ENCODE measurements around the gene SPRYD3. TPM values are rescaled to one million over a fixed set of nuclear protein-coding genes. Genes with fewer than 3 reads are reported as not detected.

The SPRYD3 gene
- total and polyA plus RNA-seq, 8 donors = 25.7 to 47.2 (median 38.4) TPM

GRCh38 chr12:53074283-53074998 lies 4.7 kb downstream of the SPRYD3 start:
- no peak overlapping the region for H3K4me3 ChIP-seq
- FAIRE-seq = no peak
- intact Hi-C loops (cut with DNase I) = no loop called here
- TF ChIP-seq, protein P1, sequence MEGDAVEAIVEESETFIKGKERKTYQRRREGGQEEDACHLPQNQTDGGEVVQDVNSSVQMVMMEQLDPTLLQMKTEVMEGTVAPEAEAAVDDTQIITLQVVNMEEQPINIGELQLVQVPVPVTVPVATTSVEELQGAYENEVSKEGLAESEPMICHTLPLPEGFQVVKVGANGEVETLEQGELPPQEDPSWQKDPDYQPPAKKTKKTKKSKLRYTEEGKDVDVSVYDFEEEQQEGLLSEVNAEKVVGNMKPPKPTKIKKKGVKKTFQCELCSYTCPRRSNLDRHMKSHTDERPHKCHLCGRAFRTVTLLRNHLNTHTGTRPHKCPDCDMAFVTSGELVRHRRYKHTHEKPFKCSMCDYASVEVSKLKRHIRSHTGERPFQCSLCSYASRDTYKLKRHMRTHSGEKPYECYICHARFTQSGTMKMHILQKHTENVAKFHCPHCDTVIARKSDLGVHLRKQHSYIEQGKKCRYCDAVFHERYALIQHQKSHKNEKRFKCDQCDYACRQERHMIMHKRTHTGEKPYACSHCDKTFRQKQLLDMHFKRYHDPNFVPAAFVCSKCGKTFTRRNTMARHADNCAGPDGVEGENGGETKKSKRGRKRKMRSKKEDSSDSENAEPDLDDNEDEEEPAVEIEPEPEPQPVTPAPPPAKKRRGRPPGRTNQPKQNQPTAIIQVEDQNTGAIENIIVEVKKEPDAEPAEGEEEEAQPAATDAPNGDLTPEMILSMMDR (IDR thresholded peaks at IDR 0.05) = no peak
- no peaks in the 10 kb centered on the region for H3K27me3 ChIP-seq
- no peak overlapping the region for H3K27ac ChIP-seq
- no peak for ATAC-seq
- DNase-seq = peak in 2 of 6 donors; percentile 15 to 50
- peaks cover 6 to 30% (median 18%) of the 10 kb centered on the region in 3 donors for H3K4me1 ChIP-seq
- WGBS, 2 donors = 83 to 85% methylated on average over 11 of the region's 11 CpGs
- H3K9me3 ChIP-seq = no peaks in the 10 kb centered on the region
- H3K36me3 ChIP-seq = peaks cover 0 to 31% (median 8%) of the 10 kb centered on the region in 3 donors

GRCh38 chr12:53073881-53074280 lies 5.3 kb downstream of the SPRYD3 start:
- intact Hi-C loops (cut with DNase I) = no loop called here
- WGBS, 2 donors = 41 to 52% methylated on average over 6 of the region's 6 CpGs
- H3K27me3 ChIP-seq = no peaks in the 10 kb centered on the region
- H3K36me3 ChIP-seq = peaks cover 0 to 31% (median 8%) of the 10 kb centered on the region in 3 donors
- peaks cover 6 to 30% (median 18%) of the 10 kb centered on the region in 3 donors for H3K4me1 ChIP-seq
- peak in 1 of 6 donors; percentile 19 for DNase-seq
- TF ChIP-seq, protein P1 (IDR thresholded peaks at IDR 0.05) = no peak
- H3K4me3 ChIP-seq = no peak overlapping the region
- no peak overlapping the region for H3K27ac ChIP-seq
- no peak for FAIRE-seq
- ATAC-seq = peak in 3 of 4 donors; percentile 32 to 60 (median 54)
- H3K9me3 ChIP-seq = no peaks in the 10 kb centered on the region

- TF ChIP-seq, protein P1 (IDR thresholded peaks at IDR 0.05) = no peak
- H3K36me3 ChIP-seq = peaks cover 0 to 31% (median 8%) of the 10 kb centered on the region in 3 donors
- no peaks in the 10 kb centered on the region for H3K27me3 ChIP-seq
- WGBS, 2 donors = 76 to 87% methylated on average over 11 of the region's 11 CpGs
- FAIRE-seq (no peak), DNase-seq (peak in 4 of 6 donors; percentile 17 to 53 (median 38)), ATAC-seq (peak in 1 of 4 donors; percentile 4)
- no peak overlapping the region for H3K27ac ChIP-seq
- intact Hi-C loops (cut with DNase I) = no loop called here
- peaks cover 0 to 12% (median 2%) of the 10 kb centered on the region in 3 donors for H3K4me1 ChIP-seq
- no peak overlapping the region for H3K4me3 ChIP-seq
- no peaks in the 10 kb centered on the region for H3K9me3 ChIP-seq
Measured at GRCh38 chr12:53071591-53072551, 7.3 kb downstream of the SPRYD3 start.

- 83 to 88% methylated on average over 7 of the region's 7 CpGs for WGBS, 2 donors
- Histone ChIP-seq H3K4me1 (peaks cover 0 to 8% (median 0%) of the 10 kb centered on the region in 3 donors), H3K27me3 (no peaks in the 10 kb centered on the region), H3K9me3 (no peaks in the 10 kb centered on the region), H3K27ac (no peak overlapping the region), H3K4me3 (no peak overlapping the region), H3K36me3 (peaks cover 0 to 26% (median 8%) of the 10 kb centered on the region in 3 donors)
- TF ChIP-seq, protein P1 (IDR thresholded peaks at IDR 0.05) = no peak
- FAIRE-seq = no peak
- intact Hi-C loops (cut with DNase I) = no loop called here
- DNase-seq = peak in 1 of 6 donors; percentile 10
- no peak for ATAC-seq
Measured at GRCh38 chr12:53070877-53071492, 8.2 kb downstream of the SPRYD3 start.

Measured in pancreas (tissue), 10 donors.